Fibroblast of gingiva (primary cell): ENCODE measurements around the gene LIN54.

Experiments
- DNase-seq: peaks from one replicate; pipeline ENCODE4 v3.0.0-alpha.2; 2011; ENCODE audit warnings: low read depth

LIN54 gene

DNA sequence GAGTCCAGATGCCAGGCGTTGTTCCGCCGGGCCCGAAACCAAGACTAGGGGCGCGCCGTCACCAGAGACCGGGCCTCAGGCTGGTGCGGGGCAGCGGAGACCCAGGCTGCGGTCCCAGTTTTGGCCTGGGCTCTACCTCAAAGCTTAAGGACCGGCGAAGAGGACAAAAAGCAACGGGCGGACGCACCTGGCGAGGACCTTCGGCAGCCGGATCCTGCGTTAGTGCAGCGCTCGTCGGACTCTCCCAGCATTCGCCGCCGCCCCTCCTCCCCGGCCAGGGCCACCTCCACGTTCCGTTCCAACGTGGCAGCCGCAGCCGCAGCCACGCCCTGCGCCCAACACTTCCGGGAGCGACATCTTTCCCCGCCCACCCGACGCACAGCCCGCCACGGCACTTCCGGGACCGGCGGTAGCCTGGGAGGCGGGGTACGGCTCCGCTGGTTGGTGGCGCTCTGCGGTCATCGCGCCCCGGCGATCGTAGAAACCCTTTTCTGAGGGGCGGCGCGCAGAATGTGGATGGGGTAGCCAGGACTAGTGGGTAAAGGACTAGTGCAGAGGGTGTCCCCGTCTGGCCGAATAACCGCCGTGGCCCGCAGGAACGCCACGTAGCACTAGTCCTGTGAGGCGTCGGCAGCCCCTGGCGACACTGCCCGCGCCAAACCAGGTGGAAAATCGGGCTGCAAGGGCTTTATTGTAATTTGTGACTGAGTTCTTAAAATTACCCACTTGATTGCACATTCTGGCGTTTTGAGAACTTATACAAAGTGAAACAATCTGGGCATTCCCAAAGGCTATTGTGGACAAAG is 119.5 kb downstream of the LIN54 start, which contains the start of gene SEC31A:
TSS of gene SEC31A (minus strand) at position 253 of the 806 bp plus-strand sequence. CDS start 9,217 bp downstream, outside the sequence.
- DNase-seq = peak; percentile 96

DNA sequence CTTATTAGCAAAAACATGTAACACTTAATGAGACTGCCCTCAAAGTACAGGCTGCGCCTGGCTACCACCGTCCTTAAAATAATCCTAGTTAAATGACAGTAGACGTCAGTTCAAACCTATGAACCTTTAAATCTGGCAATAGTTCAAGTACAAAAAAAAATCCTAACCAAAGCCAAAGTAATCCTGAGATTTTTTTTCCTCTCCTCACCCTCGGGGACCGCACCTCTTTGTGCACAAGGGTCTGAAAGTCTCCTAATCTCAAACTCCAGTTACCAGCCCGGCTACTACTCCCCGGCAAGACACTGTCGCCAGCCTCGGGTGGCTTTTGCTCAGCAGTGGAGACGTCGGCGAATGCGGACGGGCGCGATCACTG is 120.1 kb downstream of the LIN54 start:
- DNase-seq = no peak

DNA sequence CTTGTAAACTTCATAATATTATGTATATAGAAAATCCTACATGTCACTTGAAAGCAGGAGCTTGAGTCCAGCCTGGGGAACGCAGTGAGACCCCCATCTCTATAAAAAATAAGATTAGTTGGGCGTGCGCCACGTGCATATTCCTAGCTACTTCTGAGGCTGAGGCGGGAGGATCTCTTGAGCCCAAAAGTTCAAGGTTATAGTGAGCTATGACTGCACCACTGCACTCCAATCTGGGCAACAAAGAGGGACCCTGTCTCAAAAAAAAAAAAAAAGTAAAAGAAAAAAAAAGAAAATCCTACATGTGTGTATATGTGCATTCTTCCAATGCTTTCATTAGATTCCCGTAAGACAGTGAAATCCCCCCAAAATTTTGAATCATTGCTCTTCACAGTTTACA is 121.3 kb downstream of the LIN54 start:
- DNase-seq = no peak

DNA sequence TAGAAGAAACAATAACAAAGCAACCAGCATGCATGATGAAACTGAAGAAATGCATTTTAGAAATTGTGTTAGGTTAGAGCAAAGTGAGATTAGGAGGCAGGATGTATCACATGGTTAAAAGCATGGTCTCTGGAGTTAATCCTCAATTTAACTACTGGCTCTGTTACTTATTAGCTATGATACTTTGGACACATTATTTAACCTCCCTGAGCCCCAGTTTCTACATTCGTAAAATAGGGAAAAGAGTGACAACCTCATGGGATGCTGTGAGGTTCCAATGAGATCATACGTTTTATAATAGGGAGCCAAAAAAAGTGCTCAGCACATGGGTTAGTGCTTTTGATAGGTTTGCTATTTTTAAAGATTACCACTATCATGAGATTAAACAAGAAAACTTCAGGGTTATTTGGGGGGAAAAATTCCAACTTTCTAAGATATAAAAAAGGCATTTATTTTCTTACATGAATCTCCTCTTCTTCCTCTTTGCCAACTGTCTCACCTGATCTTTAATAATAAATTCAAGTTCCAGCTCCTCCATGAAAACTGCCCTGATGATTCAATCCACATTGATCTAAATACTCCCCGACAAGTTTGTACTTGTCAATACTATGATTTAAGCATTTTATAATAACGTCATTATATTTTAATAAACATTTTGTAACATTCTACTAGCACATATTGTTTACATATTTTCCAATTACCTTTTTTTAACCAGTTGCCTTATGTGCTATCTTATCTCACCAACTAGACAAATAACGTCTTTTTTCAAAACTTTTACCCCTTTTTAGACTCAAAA is 124.3 kb downstream of the LIN54 start:
- no peak for DNase-seq

DNA sequence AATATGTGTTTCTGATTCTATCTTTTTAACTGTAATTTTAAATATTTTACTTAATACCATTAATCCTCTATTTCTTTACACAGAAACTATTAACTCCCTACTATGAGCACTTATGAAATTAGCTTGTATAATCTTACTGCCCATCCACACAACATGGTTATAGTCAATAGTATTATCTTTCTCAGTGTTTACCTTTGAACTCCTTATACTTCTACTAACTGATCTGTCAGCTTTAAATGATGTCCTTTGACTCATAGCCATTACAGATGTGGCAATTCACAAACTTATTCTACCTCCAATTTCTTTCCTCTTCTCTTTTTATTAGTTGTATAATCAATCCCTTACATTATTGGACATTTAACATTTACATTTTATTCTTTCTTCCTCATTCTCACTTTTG is 125.2 kb downstream of the LIN54 start:
- DNase-seq = no peak
